ENCODE results near the gene TBC1D22B. TPM values are rescaled to one million over a fixed set of nuclear protein-coding genes. Genes with fewer than 3 reads are reported as not detected.

Gene TBC1D22B
- total and polyA plus RNA-seq, 9 of the 15 experiments (the other 6 are each of a cell fraction or from before 2014, with no cell fraction given), result 4.8 to 24.2 (median 13.5) TPM

DNA sequence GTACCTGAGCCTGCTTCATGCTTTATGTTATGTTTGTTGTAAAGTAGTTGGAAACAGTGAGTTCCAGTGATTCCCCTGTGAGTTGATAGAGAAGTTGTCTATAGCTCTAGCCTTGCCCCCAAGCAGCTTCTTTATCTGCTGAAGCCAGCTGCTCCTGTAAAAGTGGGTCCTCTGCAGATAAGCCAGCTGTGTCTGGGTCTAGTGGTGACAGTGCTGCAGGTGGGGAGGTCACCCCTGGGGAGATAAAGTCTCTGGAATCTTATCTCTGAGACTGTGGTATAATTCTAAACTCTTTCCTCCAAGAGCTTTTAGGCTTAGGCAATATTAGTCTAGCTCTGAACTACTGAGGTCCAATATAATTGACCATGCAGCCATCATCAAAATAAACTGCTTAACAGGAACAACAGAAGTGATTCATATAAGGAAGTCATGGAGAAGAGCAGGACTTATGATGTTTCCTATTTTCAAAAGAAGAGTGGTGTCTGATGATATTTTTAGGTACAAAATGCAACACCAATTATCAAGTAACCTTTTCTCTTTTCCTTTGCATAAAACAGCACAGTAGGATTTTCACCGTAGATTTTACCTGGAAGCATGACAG is 44.6 kb downstream of the TBC1D22B start (continued):
- TF ChIP-seq MYC (IDR thresholded peaks at IDR 0.05; ENCODE audit: low read depth, low read length), result peak; percentile 75
- no peak for TF ChIP-seq MYC (CRISPR knock-in tag; IDR thresholded peaks at IDR 0.05; ENCODE audit: borderline replicate concordance, low read depth)
- no peak for TF ChIP-seq ZNF764 (CRISPR knock-in tag; IDR thresholded peaks at IDR 0.05; ENCODE audit: low read depth)
- TF ChIP-seq, protein P1, sequence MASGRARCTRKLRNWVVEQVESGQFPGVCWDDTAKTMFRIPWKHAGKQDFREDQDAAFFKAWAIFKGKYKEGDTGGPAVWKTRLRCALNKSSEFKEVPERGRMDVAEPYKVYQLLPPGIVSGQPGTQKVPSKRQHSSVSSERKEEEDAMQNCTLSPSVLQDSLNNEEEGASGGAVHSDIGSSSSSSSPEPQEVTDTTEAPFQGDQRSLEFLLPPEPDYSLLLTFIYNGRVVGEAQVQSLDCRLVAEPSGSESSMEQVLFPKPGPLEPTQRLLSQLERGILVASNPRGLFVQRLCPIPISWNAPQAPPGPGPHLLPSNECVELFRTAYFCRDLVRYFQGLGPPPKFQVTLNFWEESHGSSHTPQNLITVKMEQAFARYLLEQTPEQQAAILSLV (tag; IDR thresholded peaks at IDR 0.05), result peak; percentile 39; the same call in 1 of the 2 replicates
- TF ChIP-seq RFX1 (IDR thresholded peaks at IDR 0.05), result no peak
- TF ChIP-seq SRSF3 (IDR thresholded peaks at IDR 0.05; ENCODE audit: insufficient read depth, low read length), result no peak
- no peak for TF ChIP-seq HDGF (IDR thresholded peaks at IDR 0.05)
- TF ChIP-seq HNRNPUL1 (IDR thresholded peaks at IDR 0.05; ENCODE audit: low read length), result no peak
- peak; percentile 96 for TF ChIP-seq ZNF311 (CRISPR knock-in tag; IDR thresholded peaks at IDR 0.05)
- TF ChIP-seq HIVEP1 (CRISPR knock-in tag; IDR thresholded peaks at IDR 0.05), result peak; percentile 93; the same call in 1 of the 2 replicates
- TF ChIP-seq ZSCAN29 (IDR thresholded peaks at IDR 0.05), result no peak
- TF ChIP-seq, protein P2, sequence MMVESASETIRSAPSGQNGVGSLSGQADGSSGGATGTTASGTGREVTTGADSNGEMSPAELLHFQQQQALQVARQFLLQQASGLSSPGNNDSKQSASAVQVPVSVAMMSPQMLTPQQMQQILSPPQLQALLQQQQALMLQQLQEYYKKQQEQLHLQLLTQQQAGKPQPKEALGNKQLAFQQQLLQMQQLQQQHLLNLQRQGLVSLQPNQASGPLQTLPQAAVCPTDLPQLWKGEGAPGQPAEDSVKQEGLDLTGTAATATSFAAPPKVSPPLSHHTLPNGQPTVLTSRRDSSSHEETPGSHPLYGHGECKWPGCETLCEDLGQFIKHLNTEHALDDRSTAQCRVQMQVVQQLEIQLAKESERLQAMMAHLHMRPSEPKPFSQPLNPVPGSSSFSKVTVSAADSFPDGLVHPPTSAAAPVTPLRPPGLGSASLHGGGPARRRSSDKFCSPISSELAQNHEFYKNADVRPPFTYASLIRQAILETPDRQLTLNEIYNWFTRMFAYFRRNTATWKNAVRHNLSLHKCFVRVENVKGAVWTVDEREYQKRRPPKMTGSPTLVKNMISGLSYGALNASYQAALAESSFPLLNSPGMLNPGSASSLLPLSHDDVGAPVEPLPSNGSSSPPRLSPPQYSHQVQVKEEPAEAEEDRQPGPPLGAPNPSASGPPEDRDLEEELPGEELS (CRISPR knock-in tag; IDR thresholded peaks at IDR 0.05; ENCODE audit: borderline replicate concordance), result no peak
- no peak for TF ChIP-seq ZNF165 (CRISPR knock-in tag; IDR thresholded peaks at IDR 0.05; ENCODE audit: borderline replicate concordance)
- TF ChIP-seq, protein P3, sequence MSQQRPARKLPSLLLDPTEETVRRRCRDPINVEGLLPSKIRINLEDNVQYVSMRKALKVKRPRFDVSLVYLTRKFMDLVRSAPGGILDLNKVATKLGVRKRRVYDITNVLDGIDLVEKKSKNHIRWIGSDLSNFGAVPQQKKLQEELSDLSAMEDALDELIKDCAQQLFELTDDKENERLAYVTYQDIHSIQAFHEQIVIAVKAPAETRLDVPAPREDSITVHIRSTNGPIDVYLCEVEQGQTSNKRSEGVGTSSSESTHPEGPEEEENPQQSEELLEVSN (IDR thresholded peaks at IDR 0.05; ENCODE audit: borderline replicate concordance in 1 of 2, extremely low read depth in 1 of 2, insufficient read depth in 1 of 2, insufficient read length in 1 of 2, low read depth in 1 of 2, low read length in 1 of 2, poor library complexity in 1 of 2, severe bottlenecking in 1 of 2), result no peak
- TF ChIP-seq ZNF75A (CRISPR knock-in tag; IDR thresholded peaks at IDR 0.05), result peak; percentile 75
- TF ChIP-seq, protein P4, sequence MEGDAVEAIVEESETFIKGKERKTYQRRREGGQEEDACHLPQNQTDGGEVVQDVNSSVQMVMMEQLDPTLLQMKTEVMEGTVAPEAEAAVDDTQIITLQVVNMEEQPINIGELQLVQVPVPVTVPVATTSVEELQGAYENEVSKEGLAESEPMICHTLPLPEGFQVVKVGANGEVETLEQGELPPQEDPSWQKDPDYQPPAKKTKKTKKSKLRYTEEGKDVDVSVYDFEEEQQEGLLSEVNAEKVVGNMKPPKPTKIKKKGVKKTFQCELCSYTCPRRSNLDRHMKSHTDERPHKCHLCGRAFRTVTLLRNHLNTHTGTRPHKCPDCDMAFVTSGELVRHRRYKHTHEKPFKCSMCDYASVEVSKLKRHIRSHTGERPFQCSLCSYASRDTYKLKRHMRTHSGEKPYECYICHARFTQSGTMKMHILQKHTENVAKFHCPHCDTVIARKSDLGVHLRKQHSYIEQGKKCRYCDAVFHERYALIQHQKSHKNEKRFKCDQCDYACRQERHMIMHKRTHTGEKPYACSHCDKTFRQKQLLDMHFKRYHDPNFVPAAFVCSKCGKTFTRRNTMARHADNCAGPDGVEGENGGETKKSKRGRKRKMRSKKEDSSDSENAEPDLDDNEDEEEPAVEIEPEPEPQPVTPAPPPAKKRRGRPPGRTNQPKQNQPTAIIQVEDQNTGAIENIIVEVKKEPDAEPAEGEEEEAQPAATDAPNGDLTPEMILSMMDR (IDR thresholded peaks at IDR 0.05 in 2 of 3, conservative IDR thresholded peaks at IDR 0.05 in 1 of 3; ENCODE audit: insufficient read depth in 2 of 3, low read depth in 1 of 3, low read length in 3 of 3), result no peak
- TF ChIP-seq BRCA1 (IDR thresholded peaks at IDR 0.05), result no peak
- no peak for TF ChIP-seq BRCA1 (CRISPR knock-in tag; IDR thresholded peaks at IDR 0.05)
- TF ChIP-seq PRPF4 (IDR thresholded peaks at IDR 0.05; ENCODE audit: insufficient read depth, low read depth, low read length, poor library complexity, severe bottlenecking), result no peak
- TF ChIP-seq, protein P5, sequence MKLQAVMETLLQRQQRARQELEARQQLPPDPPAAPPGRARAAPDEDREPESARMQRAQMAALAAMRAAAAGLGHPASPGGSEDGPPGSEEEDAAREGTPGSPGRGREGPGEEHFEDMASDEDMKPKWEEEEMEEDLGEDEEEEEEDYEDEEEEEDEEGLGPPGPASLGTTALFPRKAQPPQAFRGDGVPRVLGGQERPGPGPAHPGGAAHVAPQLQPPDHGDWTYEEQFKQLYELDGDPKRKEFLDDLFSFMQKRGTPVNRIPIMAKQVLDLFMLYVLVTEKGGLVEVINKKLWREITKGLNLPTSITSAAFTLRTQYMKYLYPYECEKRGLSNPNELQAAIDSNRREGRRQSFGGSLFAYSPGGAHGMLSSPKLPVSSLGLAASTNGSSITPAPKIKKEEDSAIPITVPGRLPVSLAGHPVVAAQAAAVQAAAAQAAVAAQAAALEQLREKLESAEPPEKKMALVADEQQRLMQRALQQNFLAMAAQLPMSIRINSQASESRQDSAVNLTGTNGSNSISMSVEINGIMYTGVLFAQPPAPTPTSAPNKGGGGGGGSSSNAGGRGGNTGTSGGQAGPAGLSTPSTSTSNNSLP (IDR thresholded peaks at IDR 0.05; ENCODE audit: borderline replicate concordance, low read depth, low read length), result peak; percentile 85
- TF ChIP-seq PML (IDR thresholded peaks at IDR 0.05; ENCODE audit: low read length), result peak; percentile 100
